GM13977 (cell line): ENCODE measurements around the gene TFAP2A.

Experiments
- DNase-seq: peaks from one replicate; pipeline ENCODE4 v3.0.0; 2012; ENCODE audit warnings: low spot score
- in situ Hi-C: fragments of 300-500 bp; cut with MboI; formaldehyde crosslinking; loops from one replicate; pipeline ENCODE4 v1.12.0; 2022; ENCODE audit warnings: low sequenced_read_pairs, low pct_unique_long_range_greater_than_20kb, mixed read lengths, inconsistent platforms; ENCODE audit not compliant: unreplicated experiment
- TF ChIP-seq, protein P1 (sequence below): IDR thresholded peaks from 2 replicates; pipeline ENCODE4 v1.5.1; 2012; ENCODE audit warnings: mild to moderate bottlenecking, control low read depth; ENCODE audit not compliant: insufficient read depth; ENCODE audit errors: extremely low read depth, missing control alignments

The TFAP2A gene

DNA sequence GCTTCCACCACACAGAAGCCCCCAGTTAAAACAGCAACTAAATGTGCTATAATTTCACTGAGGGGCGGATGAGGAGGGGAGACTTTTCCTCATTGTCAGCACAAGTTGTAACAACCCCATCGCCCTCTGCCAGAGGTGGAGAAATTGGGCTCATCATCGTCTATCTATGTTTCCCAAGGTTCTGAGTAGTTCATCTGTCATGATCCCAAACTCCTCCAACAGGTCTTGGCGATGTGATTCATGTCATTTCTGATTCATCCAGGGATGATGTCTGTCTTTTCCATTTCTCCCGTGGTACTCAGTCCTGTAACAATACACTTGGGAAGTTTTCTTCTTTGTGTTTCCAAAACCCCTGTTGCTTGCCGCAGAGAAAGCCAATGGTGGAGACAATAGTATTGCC lies 51.0 kb downstream of the TFAP2A start:
- no peak for DNase-seq
- in situ Hi-C loops, result no loop called here

DNA sequence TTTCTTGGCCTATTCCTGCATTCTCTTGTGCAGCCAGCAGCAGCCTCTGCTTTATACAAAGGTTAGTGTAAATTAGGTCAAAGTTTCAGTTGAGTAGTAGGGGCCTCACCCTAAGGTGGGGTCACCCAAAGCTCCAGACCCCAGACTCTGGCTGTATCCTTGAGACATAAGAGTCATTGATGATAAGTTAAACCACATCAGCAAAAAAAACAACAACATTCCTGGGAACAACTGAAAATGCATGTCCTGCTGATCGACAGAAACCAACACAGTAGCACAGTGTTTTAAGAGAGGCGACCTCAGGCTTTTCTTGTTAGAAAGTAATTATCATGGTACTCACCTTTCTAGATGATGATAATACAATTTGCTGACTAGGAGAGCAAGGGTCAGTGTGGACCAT lies 52.6 kb downstream of the TFAP2A start:
- in situ Hi-C loops, result no loop called here
- TF ChIP-seq, protein P1, sequence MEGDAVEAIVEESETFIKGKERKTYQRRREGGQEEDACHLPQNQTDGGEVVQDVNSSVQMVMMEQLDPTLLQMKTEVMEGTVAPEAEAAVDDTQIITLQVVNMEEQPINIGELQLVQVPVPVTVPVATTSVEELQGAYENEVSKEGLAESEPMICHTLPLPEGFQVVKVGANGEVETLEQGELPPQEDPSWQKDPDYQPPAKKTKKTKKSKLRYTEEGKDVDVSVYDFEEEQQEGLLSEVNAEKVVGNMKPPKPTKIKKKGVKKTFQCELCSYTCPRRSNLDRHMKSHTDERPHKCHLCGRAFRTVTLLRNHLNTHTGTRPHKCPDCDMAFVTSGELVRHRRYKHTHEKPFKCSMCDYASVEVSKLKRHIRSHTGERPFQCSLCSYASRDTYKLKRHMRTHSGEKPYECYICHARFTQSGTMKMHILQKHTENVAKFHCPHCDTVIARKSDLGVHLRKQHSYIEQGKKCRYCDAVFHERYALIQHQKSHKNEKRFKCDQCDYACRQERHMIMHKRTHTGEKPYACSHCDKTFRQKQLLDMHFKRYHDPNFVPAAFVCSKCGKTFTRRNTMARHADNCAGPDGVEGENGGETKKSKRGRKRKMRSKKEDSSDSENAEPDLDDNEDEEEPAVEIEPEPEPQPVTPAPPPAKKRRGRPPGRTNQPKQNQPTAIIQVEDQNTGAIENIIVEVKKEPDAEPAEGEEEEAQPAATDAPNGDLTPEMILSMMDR, result no peak
- no peak for DNase-seq

More for the DNA sequence above, 51.0 kb downstream of the TFAP2A start:
- TF ChIP-seq, protein P1, result no peak

DNA sequence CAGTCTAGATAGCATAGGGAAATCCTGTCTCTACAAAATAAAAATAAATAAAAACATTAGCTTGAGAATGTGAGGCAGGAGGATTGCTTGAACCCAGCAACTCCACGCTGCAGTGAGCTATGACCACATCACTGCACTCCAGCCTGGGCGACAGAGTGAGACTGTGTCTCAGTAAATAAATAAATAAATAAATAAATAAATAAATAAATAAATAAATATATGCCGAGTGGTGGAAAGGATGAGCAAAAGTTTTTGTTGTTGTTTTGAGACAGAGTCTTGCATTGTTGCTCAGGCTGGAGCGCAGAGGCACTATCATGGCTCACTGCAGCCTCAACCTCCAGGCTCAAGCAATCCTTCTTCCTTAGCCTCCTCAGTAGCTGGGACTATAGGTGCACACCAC lies 53.4 kb downstream of the TFAP2A start:
- in situ Hi-C loops, result no loop called here
- TF ChIP-seq, protein P1, result no peak
- DNase-seq, result no peak

DNA sequence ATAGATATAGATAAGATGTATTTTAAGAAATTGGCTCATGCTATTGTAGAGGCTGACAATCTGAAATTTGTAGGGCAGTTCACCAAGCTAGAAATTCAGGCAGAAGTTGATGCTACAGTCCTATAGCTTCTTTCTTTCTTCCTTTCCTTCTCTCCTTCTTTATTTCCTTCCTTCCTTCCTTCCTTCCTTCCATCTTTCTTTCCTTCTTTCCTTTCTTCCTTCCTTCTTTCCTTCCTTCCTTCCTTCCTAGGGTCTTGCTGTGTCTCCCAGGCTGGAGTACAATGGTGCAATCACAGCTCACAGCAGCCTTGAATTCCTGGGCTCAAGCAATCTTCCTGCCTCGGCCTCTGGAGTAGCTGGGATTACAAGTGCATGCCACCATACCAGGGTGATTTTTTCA lies 55.3 kb downstream of the TFAP2A start:
- TF ChIP-seq, protein P1, result no peak
- no peak for DNase-seq
- in situ Hi-C loops, result no loop called here

DNA sequence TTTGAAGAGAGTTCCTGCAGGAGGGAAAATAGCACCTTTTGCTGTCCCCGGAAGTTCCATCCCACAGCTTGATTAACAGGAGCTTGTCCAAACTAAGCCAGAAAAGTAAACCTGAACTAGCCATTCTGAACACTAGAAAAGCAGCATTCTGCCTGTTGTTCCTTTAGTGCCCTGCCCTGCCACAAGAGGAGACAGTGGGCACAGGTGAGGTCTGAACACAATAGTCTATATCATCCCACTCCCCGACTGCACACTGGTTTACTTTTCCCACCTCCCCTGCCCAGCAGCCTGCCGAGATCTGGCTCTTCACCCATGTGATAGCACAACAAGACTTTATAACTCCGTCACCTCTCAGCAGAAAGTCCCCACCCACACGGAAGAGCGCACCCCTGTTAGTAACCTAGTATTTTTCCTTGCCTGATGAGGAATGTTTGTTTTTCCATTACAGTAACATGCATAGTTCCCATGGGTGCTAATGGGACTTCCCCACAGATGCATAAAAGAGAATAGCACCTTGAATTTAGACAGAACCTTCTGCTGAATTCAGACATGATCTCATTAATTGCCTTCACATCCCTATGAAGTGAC lies 59.7 kb downstream of the TFAP2A start:
- TF ChIP-seq, protein P1, result no peak
- peak; percentile 49 for DNase-seq
- in situ Hi-C loops, result no loop called here

DNA sequence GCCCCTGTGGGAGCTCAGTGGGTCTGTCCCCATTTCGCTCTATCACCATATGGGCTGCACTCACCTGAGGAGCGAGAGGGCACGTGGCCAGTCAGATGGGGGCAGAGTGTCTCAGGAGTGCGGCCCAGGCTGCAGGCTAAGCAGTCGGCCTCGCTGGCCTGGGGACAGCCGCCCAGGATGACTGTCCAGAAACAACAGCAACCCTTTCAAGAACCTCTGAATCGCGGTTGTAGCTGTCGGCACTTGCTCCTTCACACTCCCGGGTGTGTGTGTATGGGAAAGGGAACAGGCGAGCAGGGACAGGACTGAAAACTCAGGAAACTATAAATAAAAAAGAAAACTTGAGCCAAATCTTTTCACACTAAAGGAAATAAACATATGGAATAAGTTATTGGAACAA lies 63.1 kb downstream of the TFAP2A start:
- no peak for DNase-seq
- TF ChIP-seq, protein P1, result no peak
- in situ Hi-C loops, result no loop called here
